GM21381 (cell line): ENCODE measurements around the gene GNG3.
"Not testable (repeated sequence)": the region's sequence is repeated elsewhere in the genome, so short reads cannot be mapped to it uniquely, and the experiment has no call there.

Experiments used
- ATAC-seq: cut with Tn5 transposase; IDR thresholded peaks from one replicate; pipeline ENCODE4 v1.9.1; 2021; ENCODE audit warnings: mild to moderate bottlenecking, moderate library complexity; ENCODE audit not compliant: unreplicated experiment

The GNG3 gene

GRCh38 chr11:62707277-62707861, at the start of gene GNG3, which contains the start of gene BSCL2:
GNG3 (plus strand) TSS chr11:62707676; CDS start chr11:62708296, 620 bp downstream.
BSCL2 (minus strand) TSS chr11:62707424; CDS start chr11:62707195, 229 bp downstream.
- no peak for ATAC-seq

GRCh38 chr11:62664405-62665074, 42.9 kb upstream of the GNG3 start:
- peak; percentile 7 for ATAC-seq

- peak; percentile 79 for ATAC-seq
Observed at GRCh38 chr11:62665075-62665598, 42.3 kb upstream of the GNG3 start, which contains the start of the genes C11orf98 and CSKMT. C11orf98 (minus strand) TSS chr11:62665210; CDS start chr11:62665169, 41 bp downstream. CSKMT (plus strand) TSS chr11:62665312; CDS start chr11:62665880, 568 bp downstream.

GRCh38 chr11:62665599-62666258, 41.7 kb upstream of the GNG3 start:
- peak; percentile 13 for ATAC-seq

- ATAC-seq: no peak
Observed at GRCh38 chr11:62666259-62666926, 41.1 kb upstream of the GNG3 start.

GRCh38 chr11:62667460-62667859, 40.0 kb upstream of the GNG3 start:
- no peak for ATAC-seq

GRCh38 chr11:62669420-62670161, 37.9 kb upstream of the GNG3 start:
- no peak for ATAC-seq

GRCh38 chr11:62671236-62671607, 36.3 kb upstream of the GNG3 start:
- peak; percentile 17 for ATAC-seq

GRCh38 chr11:62671608-62672389, 35.7 kb upstream of the GNG3 start, which contains the start of the genes LBHD1 and UQCC3:
LBHD1 (minus strand) TSS chr11:62672267; CDS start chr11:62670031, 2,236 bp downstream.
UQCC3 (plus strand) TSS chr11:62671673; CDS start chr11:62671746, 73 bp downstream.
- ATAC-seq: peak; percentile 46

- ATAC-seq: no peak
Observed at GRCh38 chr11:62673196-62673525, 34.3 kb upstream of the GNG3 start.

- not testable (repeated sequence) for ATAC-seq
Observed at GRCh38 chr11:62675415-62675814, 32.1 kb upstream of the GNG3 start.

GRCh38 chr11:62676698-62677097, 30.8 kb upstream of the GNG3 start:
- no peak for ATAC-seq

- no peak for ATAC-seq
Observed at GRCh38 chr11:62677156-62677555, 30.3 kb upstream of the GNG3 start.

GRCh38 chr11:62677714-62678113, 29.8 kb upstream of the GNG3 start:
- ATAC-seq: no peak

- peak; percentile 17 for ATAC-seq
Observed at GRCh38 chr11:62678433-62678769, 29.1 kb upstream of the GNG3 start.

GRCh38 chr11:62678770-62679696, 28.4 kb upstream of the GNG3 start, which contains the start of gene UBXN1:
UBXN1 (minus strand) TSS chr11:62679073; CDS start chr11:62678923, 150 bp downstream.
- ATAC-seq: peak; percentile 59

- no peak for ATAC-seq
Observed at GRCh38 chr11:62680825-62681240, 26.6 kb upstream of the GNG3 start.

GRCh38 chr11:62682518-62682917, 25.0 kb upstream of the GNG3 start:
- no peak for ATAC-seq
